Activated CD4-positive, alpha-beta T cell treated with anti-CD3 and anti-CD28 coated beads, Interleukin-2, amount 10 ng/mL, durations not matched to agents 24 days and 14 days (primary cell): ENCODE measurements around the gene CASP3. TPM values are rescaled to one million over a fixed set of nuclear protein-coding genes. Genes with fewer than 3 reads are reported as not detected.
"Not testable (repeated sequence)": the region's sequence is repeated elsewhere in the genome, so short reads cannot be mapped to it uniquely, and the experiment has no call there.

ENCODE experiments used
- DNase-seq: peaks from one replicate; pipeline ENCODE4 v3.0.0; 2022
- H3K27ac Mint-ChIP-seq: one replicate; pipeline ENCODE4 v1.8.0; 2022; ENCODE audit warnings: mild to moderate bottlenecking, mixed read lengths
- H3K27me3 Mint-ChIP-seq: one replicate; pipeline ENCODE4 v1.8.0; 2022; ENCODE audit warnings: mixed read lengths
- H3K36me3 Mint-ChIP-seq: one replicate; pipeline ENCODE4 v1.8.0; 2022; ENCODE audit warnings: low read depth, mild to moderate bottlenecking, mixed read lengths
- H3K4me1 Mint-ChIP-seq: one replicate; pipeline ENCODE4 v1.8.0; 2021; ENCODE audit warnings: mixed read lengths
- H3K4me3 Mint-ChIP-seq: one replicate; pipeline ENCODE4 v1.8.0; 2022; ENCODE audit warnings: mild to moderate bottlenecking, moderate library complexity, mixed read lengths
- H3K9me3 Mint-ChIP-seq: one replicate; pipeline ENCODE4 v1.8.0; 2021; ENCODE audit warnings: mixed read lengths
- intact Hi-C: fragments of 100-400 bp; cut with micrococcal nuclease; formaldehyde crosslinking; loops from one replicate; pipeline ENCODE4 v1.15.1; 2023
- total RNA-seq: library from RNA; stranded (reverse); gene quantifications from 2 replicates; pipeline ENCODE4 v1.2.3, GENCODE V29; 2022

CASP3 gene
- total RNA-seq, 1 donor from 2014 or later = 89.8 TPM

DNA sequence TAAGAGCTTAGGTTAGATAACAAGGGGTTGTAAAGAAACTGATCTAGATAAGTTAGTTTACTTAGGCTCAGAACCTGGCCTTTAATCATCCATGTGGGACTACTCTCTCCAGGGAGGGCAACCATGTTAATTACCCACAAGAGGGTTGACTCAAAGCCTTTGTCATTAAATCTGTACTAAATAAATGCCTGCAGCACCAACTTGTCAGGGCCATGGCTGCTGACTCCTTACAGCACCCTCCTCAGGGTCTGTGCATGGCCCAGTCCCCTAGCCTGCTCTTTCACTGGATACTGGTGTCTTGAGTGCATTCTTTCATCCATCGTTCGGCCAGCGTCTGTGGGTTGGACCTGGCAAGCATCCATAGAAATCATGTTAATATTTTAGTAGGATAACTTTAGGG, 34.7 kb downstream of the CASP3 start:
- no peak overlapping the region for H3K4me3 Mint-ChIP-seq
- no peaks in the 10 kb centered on the region for H3K4me1 Mint-ChIP-seq

DNA sequence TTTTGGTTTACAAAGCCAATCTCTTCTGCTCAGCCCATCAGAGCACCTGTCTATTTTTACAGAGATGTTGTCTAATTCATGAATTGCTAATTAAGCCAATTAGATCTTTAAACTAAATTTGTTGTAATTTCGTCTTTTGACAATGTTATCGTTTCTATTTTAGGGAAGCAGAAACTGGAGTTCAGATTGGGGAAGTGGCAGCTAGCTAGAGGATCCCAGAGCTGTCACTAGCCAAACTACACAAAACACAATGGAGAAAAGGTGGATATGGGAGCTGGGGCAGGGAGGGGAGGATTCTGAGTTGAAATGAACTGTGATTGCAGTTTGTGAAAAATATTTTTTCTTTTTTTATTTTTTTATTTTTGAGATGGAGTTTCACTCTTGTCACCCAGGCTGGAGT, 35.8 kb downstream of the CASP3 start:
- H3K4me3 Mint-ChIP-seq = no peak overlapping the region
- H3K36me3 Mint-ChIP-seq = no peaks in the 10 kb centered on the region
- no peaks in the 10 kb centered on the region for H3K27me3 Mint-ChIP-seq
- intact Hi-C loops = no loop called here
- H3K27ac Mint-ChIP-seq = no peak overlapping the region
- H3K9me3 Mint-ChIP-seq = peaks cover 12% of the 10 kb centered on the region
- H3K4me1 Mint-ChIP-seq = no peaks in the 10 kb centered on the region
- DNase-seq = no peak

More for the DNA sequence above, 34.7 kb downstream of the CASP3 start:
- DNase-seq = no peak
- no peaks in the 10 kb centered on the region for H3K27me3 Mint-ChIP-seq
- intact Hi-C loops = no loop called here
- peaks cover 4% of the 10 kb centered on the region for H3K36me3 Mint-ChIP-seq
- H3K9me3 Mint-ChIP-seq = peaks cover 12% of the 10 kb centered on the region
- H3K27ac Mint-ChIP-seq = no peak overlapping the region

DNA sequence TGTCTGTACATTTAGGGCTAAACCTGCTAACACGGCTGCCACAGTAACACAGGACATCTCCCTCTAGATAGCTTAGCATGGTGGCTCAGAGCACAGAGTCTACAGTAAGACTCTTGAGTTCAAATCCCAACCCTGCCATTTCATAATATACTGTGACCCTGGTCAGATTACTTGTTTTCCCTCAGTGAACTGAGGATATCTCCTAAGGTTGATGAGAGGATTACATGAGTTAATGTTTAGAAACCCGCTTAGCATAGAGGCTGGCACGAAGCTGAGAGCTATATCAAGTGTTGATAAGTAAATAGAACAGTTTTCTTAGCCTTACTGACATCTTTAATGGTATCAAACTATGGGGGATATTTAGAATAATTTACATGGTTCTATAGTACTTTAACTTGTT, 37.2 kb downstream of the CASP3 start:
- Mint-ChIP-seq H3K27me3 (no peaks in the 10 kb centered on the region), H3K9me3 (peaks cover 15% of the 10 kb centered on the region), H3K4me3 (no peak overlapping the region), H3K27ac (no peak overlapping the region), H3K4me1 (no peaks in the 10 kb centered on the region), H3K36me3 (no peaks in the 10 kb centered on the region)
- no peak for DNase-seq
- intact Hi-C loops = no loop called here

DNA sequence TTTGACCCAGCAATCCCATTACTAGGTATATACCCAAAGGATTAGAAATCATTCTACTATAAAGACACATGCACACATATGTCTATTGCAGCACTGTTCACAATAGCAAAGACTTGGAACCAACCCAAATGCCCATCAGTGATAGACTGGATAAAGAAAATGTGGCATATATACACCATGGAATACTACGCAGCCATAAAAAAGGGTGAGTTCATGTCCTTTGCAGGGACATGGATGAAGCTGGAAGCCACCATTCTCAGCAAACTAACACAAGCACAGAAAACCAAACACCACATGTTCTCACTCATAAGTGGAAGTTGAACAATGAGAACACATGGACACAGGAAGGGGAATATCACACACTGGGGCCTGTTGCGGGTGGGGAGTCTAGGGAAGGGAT, 41.8 kb downstream of the CASP3 start:
- intact Hi-C loops, H3K4me1 Mint-ChIP-seq, H3K27ac Mint-ChIP-seq, H3K4me3 Mint-ChIP-seq, H3K27me3 Mint-ChIP-seq, DNase-seq, H3K36me3 Mint-ChIP-seq: not testable (repeated sequence)
- H3K9me3 Mint-ChIP-seq = peaks cover 40% of the 10 kb centered on the region

DNA sequence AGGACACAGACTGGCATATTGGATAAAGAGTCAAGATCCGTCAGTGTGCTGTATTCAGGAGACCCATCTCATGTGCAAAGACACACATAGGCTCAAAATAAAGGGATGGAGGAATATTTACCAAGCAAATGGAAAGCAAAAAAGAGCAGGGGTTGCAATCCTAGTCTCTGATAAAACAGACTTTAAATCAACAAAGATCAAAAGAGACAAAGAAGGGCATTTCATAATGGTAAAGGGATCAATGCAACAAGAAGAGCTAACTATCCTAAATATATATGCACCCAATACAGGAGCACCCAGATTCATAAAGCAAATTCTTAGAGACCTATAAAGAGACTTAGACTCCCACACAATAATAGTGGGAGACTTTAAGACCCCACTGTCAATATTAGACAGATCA, 46.4 kb downstream of the CASP3 start:
- intact Hi-C loops, H3K27ac Mint-ChIP-seq, DNase-seq, H3K4me3 Mint-ChIP-seq, H3K36me3 Mint-ChIP-seq: not testable (repeated sequence)
- peaks cover 21% of the 10 kb centered on the region for H3K27me3 Mint-ChIP-seq
- peaks cover 45% of the 10 kb centered on the region for H3K9me3 Mint-ChIP-seq
- H3K4me1 Mint-ChIP-seq = peaks cover 11% of the 10 kb centered on the region

DNA sequence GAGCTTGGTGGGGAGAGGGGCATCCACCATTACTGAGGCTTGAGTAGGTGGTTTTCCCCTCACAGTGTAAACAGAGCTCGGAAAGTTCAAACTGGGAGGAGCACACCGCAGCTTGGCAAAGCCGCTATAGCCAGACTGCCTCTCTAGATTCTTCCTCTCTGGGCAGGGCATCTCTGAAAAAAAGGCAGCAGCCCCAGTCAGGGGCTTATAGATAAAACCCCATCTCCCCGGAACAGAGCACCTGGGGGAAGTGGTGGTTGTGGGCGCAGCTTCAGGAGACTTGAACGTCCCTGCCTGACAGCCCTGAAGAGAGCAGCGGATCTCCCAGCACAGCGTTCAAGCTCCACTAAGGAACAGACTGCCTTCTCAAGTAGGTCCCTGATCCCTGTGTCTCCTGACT, 48.3 kb downstream of the CASP3 start:
- H3K36me3 Mint-ChIP-seq, intact Hi-C loops: not testable (repeated sequence)
- peak overlapping the region; percentile 48 for H3K27ac Mint-ChIP-seq
- H3K27me3 Mint-ChIP-seq = peaks cover 16% of the 10 kb centered on the region
- peaks cover 11% of the 10 kb centered on the region for H3K4me1 Mint-ChIP-seq
- H3K4me3 Mint-ChIP-seq = peak overlapping the region; percentile 37
- H3K9me3 Mint-ChIP-seq = peaks cover 31% of the 10 kb centered on the region
- peak; percentile 66 for DNase-seq

DNA sequence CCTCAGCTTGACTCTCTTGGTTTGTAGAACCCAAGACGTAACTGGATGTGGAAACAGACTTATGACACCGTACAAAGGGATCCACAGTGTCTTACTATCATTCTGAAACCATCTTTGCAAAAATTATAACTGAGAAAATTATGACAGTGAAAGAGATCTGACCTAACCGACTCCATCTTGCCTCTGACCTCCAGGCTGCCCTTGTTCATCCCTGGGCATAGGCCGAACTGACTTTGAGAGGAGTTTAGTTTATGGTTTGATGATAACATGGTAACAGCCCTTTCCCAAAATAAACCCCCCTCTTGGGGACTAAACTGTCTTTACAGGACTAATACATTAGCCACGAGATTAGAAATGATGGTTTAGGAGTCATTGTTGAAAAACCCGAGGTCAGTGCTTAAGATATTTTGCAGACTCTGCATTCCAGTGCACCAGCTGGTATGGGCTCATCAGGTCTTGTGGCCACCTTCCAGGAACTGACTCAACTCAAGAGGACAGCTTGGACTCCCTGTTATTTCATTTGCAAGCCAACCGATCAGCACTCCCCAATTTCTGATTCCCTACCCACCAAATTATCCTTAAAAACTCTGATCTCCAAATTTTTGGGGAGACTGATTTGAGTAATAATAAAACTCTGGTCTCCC, 49.6 kb downstream of the CASP3 start:
- Mint-ChIP-seq H3K27ac (no peak overlapping the region), H3K36me3 (peaks cover 4% of the 10 kb centered on the region), H3K4me1 (peaks cover 11% of the 10 kb centered on the region), H3K27me3 (peaks cover 16% of the 10 kb centered on the region), H3K4me3 (no peak overlapping the region), H3K9me3 (peaks cover 18% of the 10 kb centered on the region)
- intact Hi-C loops = no loop called here
- no peak for DNase-seq

DNA sequence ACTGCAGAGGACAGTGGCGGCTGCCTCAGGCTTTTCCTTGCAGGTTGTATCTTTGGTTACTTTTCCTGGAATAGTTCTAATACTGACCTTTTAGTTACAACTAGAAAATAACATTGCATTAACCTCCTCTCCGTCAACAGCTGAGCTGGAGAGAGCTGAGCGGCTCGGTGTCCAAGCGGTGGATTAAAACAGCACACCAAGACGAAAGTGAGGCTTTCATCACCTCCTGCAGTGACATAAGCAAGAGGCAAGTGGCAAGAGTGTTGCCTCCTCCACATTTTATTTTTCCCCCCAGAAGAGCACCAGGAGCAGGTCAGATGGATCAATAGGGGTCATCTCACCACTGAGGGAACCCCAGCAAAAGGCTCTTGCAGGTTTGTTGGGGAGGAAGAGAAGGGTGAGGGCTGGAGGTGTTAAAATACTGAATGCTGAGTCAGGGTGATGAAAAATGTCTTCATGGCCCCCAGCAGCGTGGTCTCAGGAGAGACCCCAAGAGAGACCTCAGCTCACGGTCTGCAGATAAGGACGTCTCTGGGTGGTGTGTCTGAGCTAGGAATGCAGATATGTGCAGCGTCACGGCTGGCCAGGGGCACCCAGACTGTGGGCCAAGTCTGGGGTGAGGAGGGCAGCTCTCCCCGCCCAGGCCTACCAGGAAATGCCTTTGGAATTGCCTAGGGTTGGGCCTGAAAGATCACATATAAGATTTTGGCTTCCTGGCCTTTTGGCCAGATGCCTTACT, 50.3 kb downstream of the CASP3 start:
- Mint-ChIP-seq H3K27me3 (peaks cover 16% of the 10 kb centered on the region), H3K9me3 (peaks cover 18% of the 10 kb centered on the region), H3K4me1 (peaks cover 11% of the 10 kb centered on the region), H3K36me3 (peaks cover 2% of the 10 kb centered on the region), H3K4me3 (no peak overlapping the region), H3K27ac (no peak overlapping the region)
- intact Hi-C loops = no loop called here
- no peak for DNase-seq

DNA sequence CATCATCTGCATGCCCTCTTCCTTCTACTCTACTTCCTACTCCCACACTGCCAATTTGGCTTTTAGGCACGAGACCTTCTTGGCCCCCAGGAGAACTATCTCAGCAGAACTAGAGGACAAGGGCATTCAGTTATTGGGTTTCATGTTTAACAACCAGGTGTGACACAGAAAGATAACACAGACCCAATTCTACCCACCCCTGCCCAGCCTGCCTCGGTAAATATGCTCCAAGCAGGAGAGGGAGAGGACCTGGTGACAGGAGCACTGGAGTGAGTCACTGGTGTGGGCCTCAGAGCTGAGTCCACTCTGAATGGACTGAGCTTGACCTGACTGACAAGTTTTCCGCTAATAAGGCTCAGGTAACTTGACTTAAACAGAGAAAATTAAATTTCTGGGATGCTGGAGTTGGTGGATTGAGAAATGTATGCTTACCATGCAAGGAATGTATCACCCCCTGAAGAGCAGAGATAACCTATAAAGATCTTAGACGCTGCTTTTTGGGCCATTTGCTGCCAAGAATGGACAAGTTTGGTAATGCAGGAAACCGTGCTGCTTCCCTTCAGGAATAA, 52.5 kb downstream of the CASP3 start:
- Mint-ChIP-seq H3K36me3 (no peaks in the 10 kb centered on the region), H3K27ac (no peak overlapping the region), H3K4me1 (peaks cover 8% of the 10 kb centered on the region), H3K27me3 (peaks cover 10% of the 10 kb centered on the region), H3K9me3 (peaks cover under 1% of the 10 kb centered on the region), H3K4me3 (no peak overlapping the region)
- intact Hi-C loops = no loop called here
- no peak for DNase-seq

DNA sequence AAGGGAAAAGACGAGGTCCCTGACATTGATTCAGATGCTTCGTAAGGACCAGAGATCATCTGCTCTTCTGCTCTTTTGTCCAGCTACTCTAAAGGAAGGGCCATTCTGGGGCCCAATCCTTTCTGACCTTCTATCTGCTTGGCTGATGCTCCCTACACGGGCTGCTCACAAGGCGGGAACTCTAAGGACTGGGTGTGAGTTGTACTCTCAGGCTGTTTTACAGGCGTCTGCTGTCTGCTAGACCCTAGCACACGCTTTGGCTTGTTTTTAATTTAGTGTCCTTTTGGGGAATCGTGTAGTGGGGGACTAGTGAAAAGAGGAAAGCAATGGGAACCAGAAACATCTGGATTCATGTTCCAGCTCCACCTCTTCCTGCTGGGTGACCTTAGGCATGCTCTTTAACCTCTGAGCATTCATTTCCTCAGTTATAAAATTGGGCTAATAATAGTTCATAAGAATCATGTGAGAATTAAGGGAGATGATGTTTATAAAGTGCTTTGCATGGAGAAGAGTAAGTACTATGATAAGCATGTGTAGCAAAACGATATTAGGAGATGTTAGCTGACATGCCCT, 53.1 kb downstream of the CASP3 start:
- Mint-ChIP-seq H3K36me3 (no peaks in the 10 kb centered on the region), H3K27ac (no peak overlapping the region), H3K4me1 (peaks cover 5% of the 10 kb centered on the region), H3K27me3 (peaks cover 5% of the 10 kb centered on the region), H3K9me3 (no peaks in the 10 kb centered on the region), H3K4me3 (no peak overlapping the region)
- no peak for DNase-seq
- intact Hi-C loops = no loop called here

DNA sequence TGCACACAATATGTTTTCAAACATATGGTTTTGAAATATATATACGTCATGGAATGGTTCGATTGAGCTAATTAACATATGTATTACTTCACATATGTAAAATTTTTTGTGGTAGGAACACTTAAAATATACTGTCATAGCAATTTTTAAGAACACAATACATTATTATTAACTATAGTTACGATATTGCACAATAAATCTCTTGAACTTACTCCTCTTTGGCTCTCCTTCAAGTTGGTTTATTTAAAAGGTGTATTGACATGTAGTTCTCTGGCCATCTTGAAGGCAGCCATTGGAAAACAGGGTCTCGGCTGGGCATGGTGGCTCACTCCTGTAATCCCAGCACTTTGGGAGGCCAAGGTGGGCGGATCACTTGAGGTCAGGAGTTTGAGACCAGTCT, 53.8 kb downstream of the CASP3 start:
- H3K4me1 Mint-ChIP-seq = peaks cover 1% of the 10 kb centered on the region

DNA sequence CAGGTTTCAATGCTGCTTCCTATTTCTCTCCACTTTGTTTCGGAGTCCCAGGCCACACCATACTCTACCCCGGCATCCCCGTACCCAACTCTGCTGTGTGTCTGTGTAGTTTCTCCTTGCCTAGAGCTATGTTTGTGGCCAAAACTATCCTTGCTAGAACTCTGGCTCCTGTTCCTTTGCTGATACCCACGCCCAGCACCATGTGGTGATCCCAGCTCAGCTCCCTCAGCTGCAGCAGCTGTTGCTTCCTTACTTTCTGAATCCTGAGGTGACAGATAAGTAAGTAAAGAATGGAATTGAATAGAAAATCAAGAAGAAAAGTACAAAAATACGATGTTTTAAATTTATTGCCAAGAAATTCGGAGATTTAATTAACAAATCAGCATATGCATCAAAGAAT, 55.8 kb downstream of the CASP3 start:
- Mint-ChIP-seq H3K27me3 (peaks cover 2% of the 10 kb centered on the region), H3K4me1 (no peaks in the 10 kb centered on the region), H3K9me3 (no peaks in the 10 kb centered on the region), H3K4me3 (no peak overlapping the region), H3K36me3 (no peaks in the 10 kb centered on the region), H3K27ac (no peak overlapping the region)
- DNase-seq = no peak
- intact Hi-C loops = no loop called here

More for the DNA sequence above, 53.8 kb downstream of the CASP3 start:
- Mint-ChIP-seq H3K36me3 (no peaks in the 10 kb centered on the region), H3K9me3 (no peaks in the 10 kb centered on the region), H3K4me3 (no peak overlapping the region), H3K27me3 (peaks cover 2% of the 10 kb centered on the region), H3K27ac (no peak overlapping the region)
- no peak for DNase-seq
- intact Hi-C loops = no loop called here

DNA sequence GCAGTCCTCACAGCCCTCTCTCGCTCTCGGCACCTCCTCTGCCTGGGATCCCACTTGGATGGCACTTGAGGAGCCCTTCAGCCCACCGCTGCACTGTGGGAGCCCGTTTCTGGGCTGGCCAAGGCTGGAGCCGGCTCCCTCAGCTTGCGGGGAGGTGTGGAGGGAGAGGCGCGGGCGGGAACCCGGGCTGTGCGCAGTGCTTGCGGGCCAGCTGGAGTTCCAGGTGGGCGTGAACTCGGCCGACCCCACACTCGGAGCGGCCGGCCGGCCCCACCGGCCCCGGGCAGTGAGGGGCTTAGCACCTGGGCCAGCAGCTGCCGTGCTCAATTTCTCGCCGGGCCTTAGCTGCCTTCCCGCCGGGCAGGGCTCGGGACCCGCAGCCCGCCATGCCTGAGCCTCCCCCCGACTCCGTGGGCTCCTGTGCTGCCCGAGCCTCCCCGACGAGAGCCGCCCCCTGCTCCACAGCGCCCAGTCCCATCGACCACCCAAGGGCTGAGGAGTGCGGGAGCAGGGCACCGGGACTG, 57.4 kb downstream of the CASP3 start:
- not testable (repeated sequence) for H3K36me3 Mint-ChIP-seq, H3K4me1 Mint-ChIP-seq

DNA sequence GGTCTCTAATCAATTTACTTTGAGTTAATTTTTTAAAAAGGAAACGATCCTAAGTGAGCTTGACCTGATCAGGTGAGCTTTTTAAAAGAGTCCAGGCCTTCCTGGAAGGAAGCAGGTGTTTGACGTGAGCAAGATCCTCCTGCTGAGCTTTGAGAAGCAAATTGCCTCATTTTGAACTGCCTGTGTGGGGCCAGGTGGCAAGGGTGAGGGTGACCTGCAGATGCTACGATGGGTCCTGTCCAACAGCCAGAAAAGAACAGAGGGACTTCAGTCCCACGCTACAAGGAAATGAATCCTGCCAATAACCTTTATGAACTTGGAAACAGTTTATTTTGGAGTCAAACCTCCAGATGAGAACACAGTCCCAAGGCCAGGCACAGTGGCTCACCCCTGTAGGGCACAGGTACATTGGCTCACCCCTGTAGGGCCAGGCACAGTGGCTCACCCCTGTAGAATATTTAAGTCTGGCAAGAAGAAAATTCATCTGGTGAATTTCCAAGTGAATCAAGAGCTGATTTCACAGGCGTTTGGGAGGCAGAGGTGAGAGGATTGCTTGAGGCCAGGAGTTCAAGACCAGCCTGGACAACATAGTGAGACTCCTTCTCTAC, 58.1 kb downstream of the CASP3 start:
- H3K4me3 Mint-ChIP-seq = no peak overlapping the region
- peaks cover 2% of the 10 kb centered on the region for H3K27me3 Mint-ChIP-seq
- intact Hi-C loops = no loop called here
- no peak for DNase-seq
- H3K27ac Mint-ChIP-seq = no peak overlapping the region
- no peaks in the 10 kb centered on the region for H3K36me3 Mint-ChIP-seq
- H3K4me1 Mint-ChIP-seq = no peaks in the 10 kb centered on the region
- H3K9me3 Mint-ChIP-seq = no peaks in the 10 kb centered on the region

More for the DNA sequence above, 57.4 kb downstream of the CASP3 start:
- DNase-seq, H3K27me3 Mint-ChIP-seq, H3K27ac Mint-ChIP-seq, H3K4me3 Mint-ChIP-seq, H3K9me3 Mint-ChIP-seq, intact Hi-C loops: not testable (repeated sequence)
